A549 (cell line): ENCODE results near the gene LDLRAD4. TPM values are rescaled to one million over a fixed set of nuclear protein-coding genes. Genes with fewer than 3 reads are reported as not detected.
"Not testable (repeated sequence)": the region's sequence is repeated elsewhere in the genome, so short reads cannot be mapped to it uniquely, and the experiment has no call there.

ENCODE experiments used
- ATAC-seq, 2 experiments: fragments of 200-7000 bp in 1 of 2; fragments of >200 bp in 1 of 2; cut with Nextera tagmentation in 1 of 2; cut with Tn5 transposase in 1 of 2; 3 replicates each; pipeline versions ENCODE4 v1.8.0 to v1.9.1; 2018 to 2020; ENCODE audit warnings: mild to moderate bottlenecking in 1 of 2, moderate library complexity in 1 of 2
- CTCF ChIA-PET: fragments of 300-600 bp; sonication (Branson Sonifier 250); formaldehyde crosslinking; extraction: SDS; loops from one replicate; lab custom pipeline; 2021; ENCODE audit warnings: antibody characterized with exemption, inconsistent platforms; lab: Yijun Ruan, JAX
- POLR2A ChIA-PET: fragments of 350-600 bp; formaldehyde crosslinking; extraction: SDS; loops from one replicate; lab custom pipeline; 2021; ENCODE audit warnings: antibody characterized with exemption, inconsistent platforms; lab: Yijun Ruan, JAX
- DNase-seq, 2 experiments: peaks; one replicate each; pipeline versions ENCODE4 v3.0.0 to v3.0.0-alpha.2; 2011 to 2016; ENCODE audit warnings: low read depth in 1 of 2, low spot score in 1 of 2
- FAIRE-seq: peaks from 2 replicates; lab custom pipeline; 2011; peaks lifted over from hg19 to GRCh38; lab: Jason Lieb, UNC
- H3K27ac ChIP-seq, 2 experiments: fragments of >200 bp; sonication (Bioruptor Twin); formaldehyde crosslinking; 3 replicates each; pipeline ENCODE4 v1.5.1; 2016 to 2017
- H3K4me1 ChIP-seq: fragments of >200 bp; sonication (Bioruptor Twin); formaldehyde crosslinking; 3 replicates; pipeline ENCODE4 v1.6.1; 2016
- H3K4me2 ChIP-seq: fragments of >200 bp; sonication (Bioruptor Twin); formaldehyde crosslinking; 3 replicates; pipeline ENCODE4 v1.6.1; 2016
- H3K4me3 ChIP-seq: fragments of >200 bp; sonication (Bioruptor Twin); formaldehyde crosslinking; 3 replicates; pipeline ENCODE4 v1.5.1; 2016
- H3K9me3 ChIP-seq: fragments of >200 bp; sonication (Bioruptor Twin); formaldehyde crosslinking; 3 replicates; pipeline ENCODE4 v1.6.1; 2016
- BCL3 ChIP-seq: fragments of >200 bp; sonication (Bioruptor Twin); formaldehyde crosslinking; IDR thresholded peaks from 3 replicates; pipeline ENCODE4 v1.6.1; 2016
- CHD4 ChIP-seq: fragments of 200-600 bp; sonication (generic); IDR thresholded peaks from 2 replicates; pipeline ENCODE4 v1.6.1; 2016; ENCODE audit warnings: antibody characterized with exemption, mild to moderate bottlenecking, borderline replicate concordance
- FOSB ChIP-seq: fragments of 250-450 bp; sonication (Bioruptor Pico); IDR thresholded peaks from 2 replicates; pipeline ENCODE4 v1.5.0; 2020; ENCODE audit warnings: mild to moderate bottlenecking, moderate library complexity
- FOSL2 ChIP-seq, 2 experiments: fragments of 450-650 bp in 1 of 2; fragments of >200 bp in 1 of 2; sonication (Bioruptor Twin) in 1 of 2; formaldehyde crosslinking; IDR thresholded peaks; 2 replicates each; pipeline versions ENCODE4 v1.5.0 to v1.6.1; 2016 to 2020; ENCODE audit warnings: mild to moderate bottlenecking in 1 of 2, moderate library complexity in 1 of 2
- GATA3 ChIP-seq: IDR thresholded peaks from 2 replicates; pipeline ENCODE4 v1.6.1; 2012; ENCODE audit warnings: borderline replicate concordance
- HMGXB4 ChIP-seq: fragments of 250-450 bp; sonication (Bioruptor Pico); IDR thresholded peaks from 2 replicates; pipeline ENCODE4 v1.5.0; 2021; ENCODE audit warnings: mild to moderate bottlenecking, moderate library complexity, borderline replicate concordance
- HOXB5 ChIP-seq: fragments of 250-450 bp; sonication (Bioruptor Pico); IDR thresholded peaks from 2 replicates; pipeline ENCODE4 v1.5.0; 2020; ENCODE audit warnings: mild to moderate bottlenecking, moderate library complexity
- KDM5A ChIP-seq: fragments of 200-600 bp; sonication (generic); IDR thresholded peaks from 2 replicates; pipeline ENCODE4 v1.6.1; 2016; ENCODE audit warnings: antibody characterized with exemption, mild to moderate bottlenecking
- MAFK ChIP-seq: fragments of 450-650 bp; IDR thresholded peaks from 2 replicates; pipeline ENCODE4 v1.6.1; 2014; ENCODE audit not compliant: partially characterized antibody
- NFE2L2 ChIP-seq: fragments of 150-350 bp; conservative IDR thresholded peaks from 2 replicates; pipeline ENCODE4 v1.6.1; 2014; ENCODE audit warnings: low read length
- POLR2AphosphoS2 ChIP-seq: conservative IDR thresholded peaks from 2 replicates; pipeline ENCODE4 v1.6.1; 2012; ENCODE audit warnings: low read length, improper control_type of control experiment, inconsistent platforms
- RCOR1 ChIP-seq: fragments of 150-350 bp; IDR thresholded peaks from 2 replicates; pipeline ENCODE4 v1.6.1; 2014; ENCODE audit warnings: antibody characterized with exemption, low read length, low read depth
- REST ChIP-seq: fragments of 200-600 bp; sonication (generic); IDR thresholded peaks from 2 replicates; pipeline ENCODE4 v1.6.1; 2016; ENCODE audit warnings: antibody characterized with exemption, mild to moderate bottlenecking, moderate library complexity
- RFX5 ChIP-seq: fragments of 450-650 bp; IDR thresholded peaks from 2 replicates; pipeline ENCODE4 v1.7.1; 2014; ENCODE audit warnings: antibody characterized with exemption, mild to moderate bottlenecking, moderate library complexity
- SMC3 ChIP-seq: fragments of >200 bp; sonication (Bioruptor Twin); formaldehyde crosslinking; IDR thresholded peaks from 3 replicates; pipeline ENCODE4 v1.6.1; 2018; ENCODE audit warnings: inconsistent platforms
- USF2 ChIP-seq: fragments of 450-650 bp; IDR thresholded peaks from 2 replicates; pipeline ENCODE4 v1.6.1; 2014; ENCODE audit warnings: antibody characterized with exemption
- ZC3H11A ChIP-seq: fragments of 450-650 bp; IDR thresholded peaks from 2 replicates; pipeline ENCODE4 v1.6.1; 2014; ENCODE audit warnings: antibody characterized with exemption, mild to moderate bottlenecking
- WGBS: methylation state at CpG from one replicate; pipeline ENCODE4 v1.1.6; 2017; ENCODE audit errors: missing lambda C conversion rate; 5-methylcytosine and 5-hydroxymethylcytosine counted together
- polyA plus RNA-seq, 4 experiments: library from polyadenylated mRNA; depleted of rRNA in 3 of 4; stranded (reverse); fragments of >200 nt; fragmentation: RNase III in 1 of 4; extraction: RNeasy Plus Mini Kit Qiagen cat#74134 plus additional on column Dnase treatment in 1 of 4; gene quantifications; 2 replicates in 3 of 4; 3 replicates in 1 of 4; pipeline ENCODE4 v1.2.3, GENCODE V29; 2011 to 2017

The LDLRAD4 gene
- polyA plus RNA-seq, 2 of the 4 experiments (the other 2 are of a cell fraction): 5.2 to 7.6 TPM

GRCh38 chr18:13339653-13340052, 121.1 kb downstream of the LDLRAD4 start:
- CTCF ChIA-PET: no interaction called here
- 90% methylated on average over 1 of the region's 1 CpG for WGBS
- ATAC-seq (no peak), FAIRE-seq (no peak), DNase-seq (no peak)
- TF ChIP-seq FOSB (CRISPR knock-in tag): no peak
- no peak for TF ChIP-seq RFX5
- TF ChIP-seq CHD4: no peak
- no peak for TF ChIP-seq NFE2L2
- TF ChIP-seq FOSL2 (IDR thresholded peaks at IDR 0.05): no peak
- no peak for TF ChIP-seq FOSL2 (CRISPR knock-in tag; IDR thresholded peaks at IDR 0.05)
- no peak for TF ChIP-seq ZC3H11A
- no peak for TF ChIP-seq KDM5A
- TF ChIP-seq SMC3: no peak
- no peak for TF ChIP-seq MAFK
- no peak for TF ChIP-seq HOXB5
- TF ChIP-seq USF2: no peak
- no peak for TF ChIP-seq POLR2AphosphoS2
- no peak for TF ChIP-seq RCOR1
- TF ChIP-seq BCL3: no peak
- TF ChIP-seq GATA3: no peak
- TF ChIP-seq REST: no peak
- TF ChIP-seq HMGXB4 (CRISPR knock-in tag): no peak
- 0 out of 3 replicates have a peak, but pooled peaks cover 4% of the 10 kb centered on the region for H3K9me3 ChIP-seq
- H3K27ac ChIP-seq: no peak overlapping the region
- H3K4me3 ChIP-seq: no peak overlapping the region
- no peaks in the 10 kb centered on the region for H3K4me1 ChIP-seq
- POLR2A ChIA-PET: no interaction called here
- no peak overlapping the region for H3K4me2 ChIP-seq

GRCh38 chr18:13346449-13346848, 127.9 kb downstream of the LDLRAD4 start:
- H3K27ac ChIP-seq, H3K4me2 ChIP-seq, DNase-seq, H3K4me3 ChIP-seq, H3K4me1 ChIP-seq, CTCF ChIA-PET, H3K9me3 ChIP-seq, ATAC-seq, POLR2A ChIA-PET, FAIRE-seq: not testable (repeated sequence)
